HCT116 (cell line): Measurements from ENCODE around the gene LRCH4. TPM values are rescaled to one million over a fixed set of nuclear protein-coding genes. Genes with fewer than 3 reads are reported as not detected.

Experiments used
- ATAC-seq: fragments of 200-7000 bp; cut with Tn5 transposase; 2 replicates; pipeline ENCODE4 v1.9.1; 2020; ENCODE audit warnings: mild to moderate bottlenecking, moderate library complexity
- BruUV-seq: library from RNA; stranded (reverse); fragments of 400-500 nt; replicated peaks from 2 replicates; lab custom pipeline; 2021; lab: Mats Ljungman, UMichigan
- CTCF ChIA-PET: fragments of 300-600 bp; sonication (Branson Sonifier 250); formaldehyde crosslinking; loops from one replicate; lab custom pipeline; 2021; ENCODE audit warnings: antibody characterized with exemption; lab: Charles Lee
- POLR2A ChIA-PET: fragments of 300-600, 350-600 bp; sonication (Branson Sonifier 250); formaldehyde crosslinking; loops from one replicate; lab custom pipeline; 2021; ENCODE audit warnings: antibody characterized with exemption; lab: Charles Lee
- RAD21 ChIA-PET, 2 experiments: fragments of 300-600 bp; sonication (Branson Sonifier 250); formaldehyde crosslinking; loops; one replicate each; lab custom pipeline; 2023; ENCODE audit warnings: low total read pairs in 2 of 2; ENCODE audit not compliant: uncharacterized antibody in 2 of 2, unreplicated experiment in 2 of 2, low non-redundant PET in 1 of 2; lab: Charles Lee
- DNase-seq: peaks from one replicate; pipeline ENCODE4 v3.0.0-alpha.2; 2010; ENCODE audit warnings: low read depth, low spot score
- H2AFZ ChIP-seq: fragments of 200-600 bp; shearing (Covaris generic), sonication (generic); 2 replicates; pipeline ENCODE4 v1.6.1; 2017; ENCODE audit warnings: low read depth, mixed run types, mixed read lengths, antibody characterized with exemption, low read length; ENCODE audit not compliant: poor library complexity, severe bottlenecking
- H3K27ac ChIP-seq: 2 replicates; pipeline ENCODE4 v1.5.1; 2012; ENCODE audit warnings: low read depth, low read length
- H3K27me3 ChIP-seq: fragments of 200-600 bp; sonication (generic); 2 replicates; pipeline ENCODE4 v1.6.1; 2016; ENCODE audit warnings: mixed run types, low read length, mixed read lengths; ENCODE audit not compliant: insufficient read depth
- H3K36me3 ChIP-seq, 2 experiments: fragments of 200-500 bp in 1 of 2; fragments of 200-600 bp in 1 of 2; sonication (Bioruptor generic) in 1 of 2; sonication (generic) in 1 of 2; 2 replicates each; pipeline versions ENCODE4 v1.5.1 to v1.6.1; 2014 to 2016; ENCODE audit warnings: low read length in 2 of 2, inconsistent platforms in 1 of 2, mixed read lengths in 1 of 2, mixed run types in 1 of 2; ENCODE audit not compliant: insufficient read depth in 2 of 2, control insufficient read depth in 1 of 2
- H3K4me1 ChIP-seq, 2 experiments: fragments of 200-600 bp in 1 of 2; sonication (generic) in 1 of 2; 2 replicates each; pipeline versions ENCODE4 v1.5.1 to v1.6.1; 2012 to 2017; ENCODE audit warnings: low read length in 2 of 2, inconsistent platforms in 1 of 2, mild to moderate bottlenecking in 1 of 2, mixed read lengths in 1 of 2, mixed run types in 1 of 2, moderate library complexity in 1 of 2; ENCODE audit not compliant: insufficient read depth in 2 of 2, control insufficient read depth in 1 of 2
- H3K4me2 ChIP-seq: fragments of 200-600 bp; sonication (generic); 2 replicates; pipeline ENCODE4 v1.6.1; 2017; ENCODE audit warnings: mixed run types, low read length, mixed read lengths
- H3K4me3 ChIP-seq, 2 experiments: fragments of 200-600 bp in 1 of 2; sonication (generic) in 1 of 2; replicated peaks in 1 of 2; 2 replicates each; pipeline ENCODE4 v1.5.1; 2011 to 2016; ENCODE audit warnings: low read length in 2 of 2, control low read depth in 1 of 2, low read depth in 1 of 2, mild to moderate bottlenecking in 1 of 2, mixed read lengths in 1 of 2, mixed run types in 1 of 2
- H3K79me2 ChIP-seq: fragments of 200-600 bp; sonication (generic); 2 replicates; pipeline ENCODE4 v1.6.1; 2017; ENCODE audit warnings: mild to moderate bottlenecking, mixed run types, low read length, moderate library complexity, mixed read lengths; ENCODE audit not compliant: insufficient read depth
- H3K9ac ChIP-seq: fragments of 200-600 bp; sonication (generic); 2 replicates; pipeline ENCODE4 v1.6.1; 2016; ENCODE audit warnings: low read length, mixed read lengths
- H3K9me2 ChIP-seq: fragments of 200-600 bp; sonication (generic), shearing (Covaris generic); 2 replicates; pipeline ENCODE4 v1.6.1; 2017; ENCODE audit warnings: mixed run types, mild to moderate bottlenecking, moderate library complexity; ENCODE audit not compliant: insufficient read depth
- H3K9me3 ChIP-seq, 2 experiments: fragments of 200-500 bp in 1 of 2; fragments of 200-600 bp in 1 of 2; sonication (Bioruptor generic) in 1 of 2; sonication (generic) in 1 of 2; 2 replicates each; pipeline ENCODE4 v1.6.1; 2014 to 2017; ENCODE audit warnings: low read length in 2 of 2, mixed read lengths in 2 of 2, inconsistent platforms in 1 of 2, low read depth in 1 of 2, mild to moderate bottlenecking in 1 of 2, mixed run types in 1 of 2, moderate library complexity in 1 of 2; ENCODE audit not compliant: control insufficient read depth in 1 of 2, insufficient read depth in 1 of 2
- H4K20me1 ChIP-seq: fragments of 200-600 bp; sonication (generic), shearing (Covaris generic); 2 replicates; pipeline ENCODE4 v1.6.1; 2017; ENCODE audit warnings: mixed run types, mild to moderate bottlenecking, moderate library complexity; ENCODE audit not compliant: insufficient read depth
- ATF3 ChIP-seq: IDR thresholded peaks from 2 replicates; pipeline ENCODE4 v1.6.1; 2012
- CEBPB ChIP-seq: IDR thresholded peaks from 2 replicates; pipeline ENCODE4 v1.6.1; 2012; ENCODE audit warnings: low read depth
- CTCF ChIP-seq, 3 experiments: fragments of 200-600 bp in 1 of 3; sonication (generic) in 1 of 3; IDR thresholded peaks in 2 of 3; conservative IDR thresholded peaks in 1 of 3; 2 replicates each; pipeline ENCODE4 v1.5.1; 2012 to 2017; ENCODE audit warnings: low read depth in 2 of 3, low read length in 2 of 3, antibody characterized with exemption in 1 of 3, borderline replicate concordance in 1 of 3, control low read depth in 1 of 3, mild to moderate bottlenecking in 1 of 3, mixed read lengths in 1 of 3, mixed run types in 1 of 3, moderate library complexity in 1 of 3; ENCODE audit not compliant: insufficient read depth in 1 of 3
- EGR1 ChIP-seq: IDR thresholded peaks from 2 replicates; pipeline ENCODE4 v1.6.1; 2012; ENCODE audit warnings: low read depth
- EZH2phosphoT487 ChIP-seq: fragments of 200-600 bp; IDR thresholded peaks from 2 replicates; pipeline ENCODE4 v1.6.1; 2018; ENCODE audit warnings: antibody characterized with exemption, borderline replicate concordance
- FOSL1 ChIP-seq: IDR thresholded peaks from 2 replicates; pipeline ENCODE4 v1.6.1; 2012; ENCODE audit warnings: low read depth
- MAX ChIP-seq: IDR thresholded peaks from 2 replicates; pipeline ENCODE4 v1.6.1; 2012
- POLR2A ChIP-seq: IDR thresholded peaks from 2 replicates; pipeline ENCODE4 v1.7.0; 2011; ENCODE audit warnings: borderline replicate concordance; ENCODE audit not compliant: insufficient read depth, insufficient read length; ENCODE audit errors: extremely low read depth
- RAD21 ChIP-seq: IDR thresholded peaks from 2 replicates; pipeline ENCODE4 v1.6.1; 2012; ENCODE audit warnings: low read depth, mild to moderate bottlenecking
- SIN3A ChIP-seq: IDR thresholded peaks from 2 replicates; pipeline ENCODE4 v1.6.1; 2012; ENCODE audit warnings: low read depth
- SP1 ChIP-seq: IDR thresholded peaks from 2 replicates; pipeline ENCODE4 v1.6.1; 2012; ENCODE audit warnings: low read depth
- YY1 ChIP-seq: IDR thresholded peaks from 2 replicates; pipeline ENCODE4 v1.6.1; 2011; ENCODE audit warnings: low read length, low read depth, moderate library complexity, mild to moderate bottlenecking; ENCODE audit not compliant: insufficient replicate concordance; ENCODE audit errors: extremely low read depth
- ZFX ChIP-seq: fragments of 450-650 bp; IDR thresholded peaks from 2 replicates; pipeline ENCODE4 v1.6.1; 2017
- ZNF274 ChIP-seq: fragments of 200-500 bp; sonication (Bioruptor generic); IDR thresholded peaks from 2 replicates; pipeline ENCODE4 v1.6.1; 2014; ENCODE audit warnings: mild to moderate bottlenecking, low read depth, low read length, inconsistent platforms
- intact Hi-C: fragments of 100-400 bp; cut with micrococcal nuclease; formaldehyde crosslinking; loops from 2 replicates; pipeline ENCODE4 v1.10.0; 2022
- total RNA-seq: library from RNA; stranded (reverse); gene quantifications from one replicate; pipeline ENCODE4 v1.2.1, GENCODE V29; 2021; ENCODE audit not compliant: unreplicated experiment
- TF ChIP-seq, protein P1 (sequence below): IDR thresholded peaks from 2 replicates; pipeline ENCODE4 v1.6.1; 2012; ENCODE audit warnings: low read depth

The LRCH4 gene
- total RNA-seq, 1 experiment from 2014 or later = 47.9 TPM

GRCh38 chr7:100598425-100598824 is 12.5 kb upstream of the LRCH4 start (continued):
- TF ChIP-seq ATF3 (no peak), FOSL1 (no peak), CEBPB (no peak)

- no peak overlapping the region for H3K4me2 ChIP-seq
- intact Hi-C loops = no loop called here
- no peak for TF ChIP-seq EZH2phosphoT487
- TF ChIP-seq, protein P1, sequence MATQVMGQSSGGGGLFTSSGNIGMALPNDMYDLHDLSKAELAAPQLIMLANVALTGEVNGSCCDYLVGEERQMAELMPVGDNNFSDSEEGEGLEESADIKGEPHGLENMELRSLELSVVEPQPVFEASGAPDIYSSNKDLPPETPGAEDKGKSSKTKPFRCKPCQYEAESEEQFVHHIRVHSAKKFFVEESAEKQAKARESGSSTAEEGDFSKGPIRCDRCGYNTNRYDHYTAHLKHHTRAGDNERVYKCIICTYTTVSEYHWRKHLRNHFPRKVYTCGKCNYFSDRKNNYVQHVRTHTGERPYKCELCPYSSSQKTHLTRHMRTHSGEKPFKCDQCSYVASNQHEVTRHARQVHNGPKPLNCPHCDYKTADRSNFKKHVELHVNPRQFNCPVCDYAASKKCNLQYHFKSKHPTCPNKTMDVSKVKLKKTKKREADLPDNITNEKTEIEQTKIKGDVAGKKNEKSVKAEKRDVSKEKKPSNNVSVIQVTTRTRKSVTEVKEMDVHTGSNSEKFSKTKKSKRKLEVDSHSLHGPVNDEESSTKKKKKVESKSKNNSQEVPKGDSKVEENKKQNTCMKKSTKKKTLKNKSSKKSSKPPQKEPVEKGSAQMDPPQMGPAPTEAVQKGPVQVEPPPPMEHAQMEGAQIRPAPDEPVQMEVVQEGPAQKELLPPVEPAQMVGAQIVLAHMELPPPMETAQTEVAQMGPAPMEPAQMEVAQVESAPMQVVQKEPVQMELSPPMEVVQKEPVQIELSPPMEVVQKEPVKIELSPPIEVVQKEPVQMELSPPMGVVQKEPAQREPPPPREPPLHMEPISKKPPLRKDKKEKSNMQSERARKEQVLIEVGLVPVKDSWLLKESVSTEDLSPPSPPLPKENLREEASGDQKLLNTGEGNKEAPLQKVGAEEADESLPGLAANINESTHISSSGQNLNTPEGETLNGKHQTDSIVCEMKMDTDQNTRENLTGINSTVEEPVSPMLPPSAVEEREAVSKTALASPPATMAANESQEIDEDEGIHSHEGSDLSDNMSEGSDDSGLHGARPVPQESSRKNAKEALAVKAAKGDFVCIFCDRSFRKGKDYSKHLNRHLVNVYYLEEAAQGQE = no peak
- TF ChIP-seq FOSL1 = no peak
- TF ChIP-seq ZFX = no peak
- TF ChIP-seq CTCF (IDR thresholded peaks at IDR 0.05 in 2 of 3, conservative IDR thresholded peaks at IDR 0.05 in 1 of 3; ENCODE audit: borderline replicate concordance in 1 of 3, insufficient read depth in 1 of 3, low read depth in 2 of 3, low read length in 2 of 3) = no peak
- no peak for TF ChIP-seq POLR2A
- TF ChIP-seq SIN3A = no peak
- TF ChIP-seq ZNF274 = no peak
- no peak for TF ChIP-seq YY1
- TF ChIP-seq SP1 = no peak
- no peak for TF ChIP-seq EGR1
- TF ChIP-seq MAX = no peak
- no peak for TF ChIP-seq RAD21
- TF ChIP-seq CEBPB = no peak
- no peaks in the 10 kb centered on the region for H3K9me3 ChIP-seq
- H3K9me2 ChIP-seq = no peaks in the 10 kb centered on the region
- no peak overlapping the region for H3K9ac ChIP-seq
- no peak overlapping the region for H3K4me3 ChIP-seq
- H3K79me2 ChIP-seq = no peaks in the 10 kb centered on the region
- ChIA-PET POLR2A (no interaction called here), CTCF (no interaction called here), RAD21 (no interaction called here)
- ATAC-seq (no peak), DNase-seq (no peak)
- H2AFZ ChIP-seq = no peak overlapping the region
- no peaks in the 10 kb centered on the region for H3K36me3 ChIP-seq
- H3K27ac ChIP-seq = no peak overlapping the region
- BruUV-seq = no TSS peak
- no peaks in the 10 kb centered on the region for H4K20me1 ChIP-seq
- H3K27me3 ChIP-seq = no peaks in the 10 kb centered on the region
- no peaks in the 10 kb centered on the region for H3K4me1 ChIP-seq
Measured at GRCh38 chr7:100595188-100595587, 9.3 kb upstream of the LRCH4 start.
